ENCODE results near the gene NPHP4. TPM values are rescaled to one million over a fixed set of nuclear protein-coding genes. Genes with fewer than 3 reads are reported as not detected.

Gene NPHP4
- total RNA-seq, 1 experiment from 2014 or later: 16.8 TPM

- Mint-ChIP-seq H3K27ac (no peak overlapping the region), H3K27me3 (ENCODE audit: low read depth) (peaks cover 7% of the 10 kb centered on the region), H3K4me3 (no peak overlapping the region), H3K36me3 (no peaks in the 10 kb centered on the region; the same call in none of the 2 replicates), H3K9me3 (peaks cover 8% of the 10 kb centered on the region), H3K4me1 (peaks cover 35% of the 10 kb centered on the region)
- no peak for TF ChIP-seq ZBTB43 (CRISPR knock-in tag; IDR thresholded peaks at IDR 0.05)
- ChIA-PET POLR2A (no interaction called here), CTCF (interaction anchor here (1.1 to 3.2 kb wide), 3 partner anchors 88 to 319 kb away, joined by 4 to 45 read pairs (median 6); no protein-coding TSS in a partner anchor)
- ATAC-seq: no peak
- DNase-seq (ENCODE audit: low spot score): no peak
These were observed 159.0 kb downstream of the NPHP4 start for GRCh38 chr1:5832916-5833895.

DNA sequence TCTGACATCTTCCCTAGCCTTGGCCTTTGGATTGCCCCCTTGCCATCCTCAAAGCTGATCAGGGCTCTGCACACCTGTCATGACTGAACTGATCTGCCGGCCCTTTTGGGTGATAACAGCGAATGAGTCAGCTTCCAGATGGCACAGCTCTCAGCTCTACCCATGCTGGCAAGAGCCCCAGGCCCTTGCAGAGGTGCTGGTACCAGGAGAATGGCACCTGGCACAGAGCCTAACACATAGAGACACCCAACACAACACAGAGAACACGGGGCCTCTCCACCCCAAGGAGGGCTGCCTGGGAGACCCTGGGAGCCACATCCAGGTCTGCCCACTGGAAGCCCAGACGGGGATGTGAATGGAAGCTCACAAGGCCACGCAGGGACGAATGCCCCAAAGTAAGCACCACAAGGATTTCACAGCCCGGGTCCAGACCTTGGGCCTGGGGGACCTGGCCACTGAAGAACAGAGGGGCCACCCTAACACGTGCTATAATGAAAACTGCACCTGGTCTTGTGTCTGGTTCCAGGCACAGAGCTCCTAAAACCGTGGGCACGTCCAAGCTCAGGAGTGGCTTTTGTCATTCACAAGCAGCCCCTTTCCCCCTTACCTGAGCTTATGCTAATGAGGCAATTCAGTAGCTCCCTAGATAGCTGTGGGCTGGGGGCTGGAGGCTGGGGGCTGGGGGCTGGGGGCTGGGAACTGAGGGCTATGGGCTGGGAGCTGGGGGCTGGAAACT is 160.5 kb downstream of the NPHP4 start:
- peaks cover 33% of the 10 kb centered on the region for H3K4me1 Mint-ChIP-seq
- H3K27me3 Mint-ChIP-seq (ENCODE audit: low read depth): peaks cover 7% of the 10 kb centered on the region
- ATAC-seq (peak; percentile 50), DNase-seq (ENCODE audit: low spot score) (peak; percentile 36)
- no peaks in the 10 kb centered on the region; the same call in none of the 2 replicates for H3K36me3 Mint-ChIP-seq
- peaks cover 8% of the 10 kb centered on the region for H3K9me3 Mint-ChIP-seq
- ChIA-PET POLR2A (interaction anchor here (0.9 kb wide), 1 partner anchor 40 kb away, joined by 3 read pairs; no protein-coding TSS in a partner anchor), CTCF (interaction anchor here (0.5 to 3.2 kb wide), 24 partner anchors 12 to 367 kb away, joined by 3 to 45 read pairs (median 4); no protein-coding TSS in a partner anchor)
- no peak overlapping the region for H3K27ac Mint-ChIP-seq
- H3K4me3 Mint-ChIP-seq: no peak overlapping the region
- TF ChIP-seq, protein P1, sequence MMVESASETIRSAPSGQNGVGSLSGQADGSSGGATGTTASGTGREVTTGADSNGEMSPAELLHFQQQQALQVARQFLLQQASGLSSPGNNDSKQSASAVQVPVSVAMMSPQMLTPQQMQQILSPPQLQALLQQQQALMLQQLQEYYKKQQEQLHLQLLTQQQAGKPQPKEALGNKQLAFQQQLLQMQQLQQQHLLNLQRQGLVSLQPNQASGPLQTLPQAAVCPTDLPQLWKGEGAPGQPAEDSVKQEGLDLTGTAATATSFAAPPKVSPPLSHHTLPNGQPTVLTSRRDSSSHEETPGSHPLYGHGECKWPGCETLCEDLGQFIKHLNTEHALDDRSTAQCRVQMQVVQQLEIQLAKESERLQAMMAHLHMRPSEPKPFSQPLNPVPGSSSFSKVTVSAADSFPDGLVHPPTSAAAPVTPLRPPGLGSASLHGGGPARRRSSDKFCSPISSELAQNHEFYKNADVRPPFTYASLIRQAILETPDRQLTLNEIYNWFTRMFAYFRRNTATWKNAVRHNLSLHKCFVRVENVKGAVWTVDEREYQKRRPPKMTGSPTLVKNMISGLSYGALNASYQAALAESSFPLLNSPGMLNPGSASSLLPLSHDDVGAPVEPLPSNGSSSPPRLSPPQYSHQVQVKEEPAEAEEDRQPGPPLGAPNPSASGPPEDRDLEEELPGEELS (CRISPR knock-in tag; IDR thresholded peaks at IDR 0.05): 0 out of 2 replicates have a peak, but pooled peaks have one; percentile 25
- TF ChIP-seq TEAD4 (CRISPR knock-in tag; IDR thresholded peaks at IDR 0.05) (no peak), E2F4 (CRISPR knock-in tag; IDR thresholded peaks at IDR 0.05; ENCODE audit: borderline replicate concordance, low read depth) (no peak), ZNF423 (CRISPR knock-in tag; IDR thresholded peaks at IDR 0.05) (no peak), MYBL2 (CRISPR knock-in tag; IDR thresholded peaks at IDR 0.05) (no peak), NR3C1 (CRISPR knock-in tag; conservative IDR thresholded peaks at IDR 0.05; ENCODE audit: low read depth) (0 out of 2 replicates have a peak, but pooled peaks have one; percentile 25), TEAD1 (CRISPR knock-in tag; IDR thresholded peaks at IDR 0.05) (no peak), OVOL2 (CRISPR knock-in tag; IDR thresholded peaks at IDR 0.05; ENCODE audit: borderline replicate concordance) (no peak), HMGA2 (CRISPR knock-in tag; IDR thresholded peaks at IDR 0.05) (no peak), PRDM15 (CRISPR knock-in tag; IDR thresholded peaks at IDR 0.05) (no peak), RELA (CRISPR knock-in tag; IDR thresholded peaks at IDR 0.05; ENCODE audit: borderline replicate concordance) (no peak), NFATC4 (CRISPR knock-in tag; IDR thresholded peaks at IDR 0.05) (no peak), SP1 (CRISPR knock-in tag; conservative IDR thresholded peaks at IDR 0.05) (no peak), NR2C2 (CRISPR knock-in tag; IDR thresholded peaks at IDR 0.05) (no peak), ELF4 (CRISPR knock-in tag; IDR thresholded peaks at IDR 0.05; ENCODE audit: low read depth) (no peak), SMAD3 (CRISPR knock-in tag; IDR thresholded peaks at IDR 0.05; ENCODE audit: borderline replicate concordance) (no peak), ZNF263 (CRISPR knock-in tag; IDR thresholded peaks at IDR 0.05; ENCODE audit: low read depth) (no peak), CREM (CRISPR knock-in tag; IDR thresholded peaks at IDR 0.05) (no peak)
- TF ChIP-seq, protein P2, sequence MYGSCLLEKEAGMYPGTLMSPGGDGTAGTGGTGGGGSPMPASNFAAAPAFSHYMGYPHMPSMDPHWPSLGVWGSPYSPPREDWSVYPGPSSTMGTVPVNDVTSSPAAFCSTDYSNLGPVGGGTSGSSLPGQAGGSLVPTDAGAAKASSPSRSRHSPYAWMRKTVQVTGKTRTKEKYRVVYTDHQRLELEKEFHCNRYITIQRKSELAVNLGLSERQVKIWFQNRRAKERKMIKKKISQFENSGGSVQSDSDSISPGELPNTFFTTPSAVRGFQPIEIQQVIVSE (CRISPR knock-in tag; IDR thresholded peaks at IDR 0.05; ENCODE audit: borderline replicate concordance): no peak
- TF ChIP-seq, protein P3, sequence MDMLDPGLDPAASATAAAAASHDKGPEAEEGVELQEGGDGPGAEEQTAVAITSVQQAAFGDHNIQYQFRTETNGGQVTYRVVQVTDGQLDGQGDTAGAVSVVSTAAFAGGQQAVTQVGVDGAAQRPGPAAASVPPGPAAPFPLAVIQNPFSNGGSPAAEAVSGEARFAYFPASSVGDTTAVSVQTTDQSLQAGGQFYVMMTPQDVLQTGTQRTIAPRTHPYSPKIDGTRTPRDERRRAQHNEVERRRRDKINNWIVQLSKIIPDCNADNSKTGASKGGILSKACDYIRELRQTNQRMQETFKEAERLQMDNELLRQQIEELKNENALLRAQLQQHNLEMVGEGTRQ (CRISPR knock-in tag; IDR thresholded peaks at IDR 0.05): no peak
